ENCODE results near the gene PIKFYVE.
A peak's percentile ranks its signal among the peaks of the same experiment; 100 is the strongest.
"Not testable (repeated sequence)": the region's sequence is repeated elsewhere in the genome, so short reads cannot be mapped to it uniquely, and the experiment has no call there.

PIKFYVE gene

GRCh38 chr2:208373460-208374089 lies 107.5 kb downstream of the PIKFYVE start:
- Histone ChIP-seq H3K4me3 (no peak overlapping the region), H3K4me1 (no peaks in the 10 kb centered on the region), H3K27ac (no peak overlapping the region), H3K27me3 (peaks cover 0 to 6% of the 10 kb centered on the region in 2 donors), H3K9me3 (no peaks in the 10 kb centered on the region), H3K36me3 (no peaks in the 10 kb centered on the region)
- peak; percentile 69 to 74 for TF ChIP-seq CTCF (IDR thresholded peaks at IDR 0.05)
- intact Hi-C loops (cut with DNase I; ENCODE audit: low total_unique reads): no loop called here
- peak in 1 of 2 donors; percentile 37 for DNase-seq

GRCh38 chr2:208375491-208376068 lies 109.5 kb downstream of the PIKFYVE start:
- peaks cover 0 to 6% of the 10 kb centered on the region in 2 donors for H3K27me3 ChIP-seq
- TF ChIP-seq CTCF (IDR thresholded peaks at IDR 0.05): no peak
- intact Hi-C loops (cut with DNase I; ENCODE audit: low total_unique reads): no loop called here
- H3K4me1 ChIP-seq: no peaks in the 10 kb centered on the region
- H3K9me3 ChIP-seq: no peaks in the 10 kb centered on the region
- no peak for DNase-seq
- no peaks in the 10 kb centered on the region for H3K36me3 ChIP-seq
- H3K27ac ChIP-seq: no peak overlapping the region
- no peak overlapping the region for H3K4me3 ChIP-seq

- H3K36me3 ChIP-seq; H3K4me1 ChIP-seq; H3K27me3 ChIP-seq; DNase-seq; H3K27ac ChIP-seq; intact Hi-C loops (cut with DNase I; ENCODE audit: low total_unique reads); H3K9me3 ChIP-seq; H3K4me3 ChIP-seq: not testable (repeated sequence)
Observed at GRCh38 chr2:208377344-208377860, 111.3 kb downstream of the PIKFYVE start.

GRCh38 chr2:208379192-208379591 lies 113.1 kb downstream of the PIKFYVE start:
- no peak for DNase-seq
- no peak overlapping the region for H3K4me3 ChIP-seq
- H3K4me1 ChIP-seq: no peaks in the 10 kb centered on the region
- TF ChIP-seq CTCF (IDR thresholded peaks at IDR 0.05): no peak
- intact Hi-C loops (cut with DNase I; ENCODE audit: low total_unique reads): no loop called here
- no peaks in the 10 kb centered on the region for H3K36me3 ChIP-seq
- H3K9me3 ChIP-seq: no peaks in the 10 kb centered on the region
- H3K27ac ChIP-seq: no peak overlapping the region
- H3K27me3 ChIP-seq: peaks cover 0 to 6% of the 10 kb centered on the region in 2 donors

GRCh38 chr2:208384637-208385036 lies 118.6 kb downstream of the PIKFYVE start:
- no peak for DNase-seq
- no peak overlapping the region for H3K4me3 ChIP-seq
- no peaks in the 10 kb centered on the region for H3K4me1 ChIP-seq
- H3K27ac ChIP-seq: no peak overlapping the region
- H3K27me3 ChIP-seq: no peaks in the 10 kb centered on the region
- intact Hi-C loops (cut with DNase I; ENCODE audit: low total_unique reads): no loop called here
- H3K36me3 ChIP-seq: no peaks in the 10 kb centered on the region
- no peak for TF ChIP-seq CTCF (IDR thresholded peaks at IDR 0.05)
- no peaks in the 10 kb centered on the region for H3K9me3 ChIP-seq

GRCh38 chr2:208386541-208386940 lies 120.5 kb downstream of the PIKFYVE start:
- H3K4me1 ChIP-seq: no peaks in the 10 kb centered on the region
- intact Hi-C loops (cut with DNase I; ENCODE audit: low total_unique reads): no loop called here
- H3K27me3 ChIP-seq: no peaks in the 10 kb centered on the region
- no peaks in the 10 kb centered on the region for H3K36me3 ChIP-seq
- H3K4me3 ChIP-seq: no peak overlapping the region
- H3K9me3 ChIP-seq: no peaks in the 10 kb centered on the region
- no peak for TF ChIP-seq CTCF (IDR thresholded peaks at IDR 0.05)
- H3K27ac ChIP-seq: no peak overlapping the region
- DNase-seq: no peak
